ENCODE data around the gene LETM1. TPM values are rescaled to one million over a fixed set of nuclear protein-coding genes. Genes with fewer than 3 reads are reported as not detected.

LETM1 gene
- polyA plus RNA-seq (2013, experiment 1 of 2) = 21.5 TPM
- 21.5 TPM for polyA plus RNA-seq (2013, experiment 2 of 2)

- H3K27me3 ChIP-seq (ENCODE audit: insufficient read depth, low read length) = peaks cover 55% of the 10 kb centered on the region
- peak within 1 kb of the TSS; percentile 86 for H3K4me3 ChIP-seq (ENCODE audit: low read length)
- peaks cover 4% of the 10 kb centered on the region; the same call in 1 of the 2 replicates for H3K4me1 ChIP-seq (ENCODE audit: insufficient read depth, low read length)
- no peaks in the 10 kb centered on the region; the same call in 1 of the 2 replicates for H3K36me3 ChIP-seq (ENCODE audit: insufficient read depth, low read length)
- peak within 1 kb of the TSS; percentile 80 for H3K9ac ChIP-seq (ENCODE audit: low read depth, low read length)
- under 1% methylated on average over 107 of the region's 107 CpGs for WGBS
- no peaks in the 10 kb centered on the region for H3K9me3 ChIP-seq (ENCODE audit: insufficient read depth, low read depth, low read length)
- no peak within 1 kb of the TSS for H3K27ac ChIP-seq (ENCODE audit: low read depth, low read length)
These were observed at the start of gene LETM1 for GRCh38 chr4:1856071-1856942. Gene LETM1 (minus strand): TSS chr4:1856156. CDS start chr4:1855950, 206 bp downstream.

GRCh38 chr4:1904042-1904441, 48.1 kb upstream of the LETM1 start:
- no peak overlapping the region for H3K4me3 ChIP-seq (ENCODE audit: low read length)
- no peaks in the 10 kb centered on the region for H3K27me3 ChIP-seq (ENCODE audit: insufficient read depth, low read length)
- peaks cover 64% of the 10 kb centered on the region for H3K36me3 ChIP-seq (ENCODE audit: insufficient read depth, low read length)
- H3K27ac ChIP-seq (ENCODE audit: low read depth, low read length) = no peak overlapping the region
- 97% methylated on average over 2 of the region's 3 CpGs for WGBS
- no peak overlapping the region for H3K9ac ChIP-seq (ENCODE audit: low read depth, low read length)
- H3K9me3 ChIP-seq (ENCODE audit: insufficient read depth, low read depth, low read length) = no peaks in the 10 kb centered on the region
- H3K4me1 ChIP-seq (ENCODE audit: insufficient read depth, low read length) = no peaks in the 10 kb centered on the region

- H3K4me1 ChIP-seq (ENCODE audit: insufficient read depth, low read length) = no peaks in the 10 kb centered on the region
- H3K27me3 ChIP-seq (ENCODE audit: insufficient read depth, low read length) = no peaks in the 10 kb centered on the region
- H3K36me3 ChIP-seq (ENCODE audit: insufficient read depth, low read length) = peaks cover 57% of the 10 kb centered on the region
- H3K27ac ChIP-seq (ENCODE audit: low read depth, low read length) = no peak overlapping the region
- H3K9me3 ChIP-seq (ENCODE audit: insufficient read depth, low read depth, low read length) = no peaks in the 10 kb centered on the region
- 96% methylated on average over 1 of the region's 1 CpG for WGBS
- H3K4me3 ChIP-seq (ENCODE audit: low read length) = no peak overlapping the region
- H3K9ac ChIP-seq (ENCODE audit: low read depth, low read length) = no peak overlapping the region
These were observed 47.1 kb upstream of the LETM1 start for GRCh38 chr4:1903035-1903434.

GRCh38 chr4:1902243-1902642, 46.3 kb upstream of the LETM1 start:
- no peak overlapping the region for H3K27ac ChIP-seq (ENCODE audit: low read depth, low read length)
- WGBS = 94% methylated on average over 2 of the region's 2 CpGs
- H3K36me3 ChIP-seq (ENCODE audit: insufficient read depth, low read length) = peaks cover 53% of the 10 kb centered on the region
- no peak overlapping the region for H3K9ac ChIP-seq (ENCODE audit: low read depth, low read length)
- no peaks in the 10 kb centered on the region for H3K27me3 ChIP-seq (ENCODE audit: insufficient read depth, low read length)
- no peaks in the 10 kb centered on the region for H3K9me3 ChIP-seq (ENCODE audit: insufficient read depth, low read depth, low read length)
- no peaks in the 10 kb centered on the region for H3K4me1 ChIP-seq (ENCODE audit: insufficient read depth, low read length)
- H3K4me3 ChIP-seq (ENCODE audit: low read length) = no peak overlapping the region

GRCh38 chr4:1901127-1901526, 45.2 kb upstream of the LETM1 start:
- Histone ChIP-seq H3K27me3 (ENCODE audit: insufficient read depth, low read length) (no peaks in the 10 kb centered on the region), H3K36me3 (ENCODE audit: insufficient read depth, low read length) (peaks cover 53% of the 10 kb centered on the region), H3K4me1 (ENCODE audit: insufficient read depth, low read length) (no peaks in the 10 kb centered on the region), H3K9ac (ENCODE audit: low read depth, low read length) (no peak overlapping the region), H3K27ac (ENCODE audit: low read depth, low read length) (no peak overlapping the region), H3K9me3 (ENCODE audit: insufficient read depth, low read depth, low read length) (no peaks in the 10 kb centered on the region), H3K4me3 (ENCODE audit: low read length) (no peak overlapping the region)
- WGBS = 91% methylated on average over 6 of the region's 6 CpGs

- Histone ChIP-seq H3K36me3 (ENCODE audit: insufficient read depth, low read length) (peaks cover 49% of the 10 kb centered on the region), H3K9me3 (ENCODE audit: insufficient read depth, low read depth, low read length) (no peaks in the 10 kb centered on the region), H3K27me3 (ENCODE audit: insufficient read depth, low read length) (no peaks in the 10 kb centered on the region), H3K9ac (ENCODE audit: low read depth, low read length) (no peak overlapping the region), H3K4me3 (ENCODE audit: low read length) (no peak overlapping the region), H3K4me1 (ENCODE audit: insufficient read depth, low read length) (no peaks in the 10 kb centered on the region), H3K27ac (ENCODE audit: low read depth, low read length) (no peak overlapping the region)
- 97% methylated on average over 16 of the region's 16 CpGs for WGBS
These were observed 44.7 kb upstream of the LETM1 start for GRCh38 chr4:1900624-1901023.

GRCh38 chr4:1900087-1900433, 44.1 kb upstream of the LETM1 start:
- Histone ChIP-seq H3K27me3 (ENCODE audit: insufficient read depth, low read length) (no peaks in the 10 kb centered on the region), H3K36me3 (ENCODE audit: insufficient read depth, low read length) (peaks cover 44% of the 10 kb centered on the region), H3K4me1 (ENCODE audit: insufficient read depth, low read length) (no peaks in the 10 kb centered on the region)

GRCh38 chr4:1899149-1900086, 43.5 kb upstream of the LETM1 start:
- Histone ChIP-seq H3K9ac (ENCODE audit: low read depth, low read length) (no peak overlapping the region), H3K4me1 (ENCODE audit: insufficient read depth, low read length) (no peaks in the 10 kb centered on the region), H3K36me3 (ENCODE audit: insufficient read depth, low read length) (peaks cover 39% of the 10 kb centered on the region), H3K9me3 (ENCODE audit: insufficient read depth, low read depth, low read length) (no peaks in the 10 kb centered on the region), H3K27me3 (ENCODE audit: insufficient read depth, low read length) (no peaks in the 10 kb centered on the region), H3K4me3 (ENCODE audit: low read length) (no peak overlapping the region), H3K27ac (ENCODE audit: low read depth, low read length) (no peak overlapping the region)
- WGBS = 39% methylated on average over 15 of the region's 15 CpGs

More at GRCh38 chr4:1900087-1900433, 44.1 kb upstream of the LETM1 start:
- Histone ChIP-seq H3K9me3 (ENCODE audit: insufficient read depth, low read depth, low read length) (no peaks in the 10 kb centered on the region), H3K9ac (ENCODE audit: low read depth, low read length) (no peak overlapping the region), H3K27ac (ENCODE audit: low read depth, low read length) (no peak overlapping the region), H3K4me3 (ENCODE audit: low read length) (no peak overlapping the region)

- no peaks in the 10 kb centered on the region for H3K4me1 ChIP-seq (ENCODE audit: insufficient read depth, low read length)
- peaks cover 34% of the 10 kb centered on the region for H3K36me3 ChIP-seq (ENCODE audit: insufficient read depth, low read length)
- no peak overlapping the region for H3K27ac ChIP-seq (ENCODE audit: low read depth, low read length)
- WGBS = 89% methylated on average over 1 of the region's 1 CpG
- H3K9me3 ChIP-seq (ENCODE audit: insufficient read depth, low read depth, low read length) = no peaks in the 10 kb centered on the region
- no peak overlapping the region for H3K9ac ChIP-seq (ENCODE audit: low read depth, low read length)
- H3K27me3 ChIP-seq (ENCODE audit: insufficient read depth, low read length) = no peaks in the 10 kb centered on the region
- no peak overlapping the region for H3K4me3 ChIP-seq (ENCODE audit: low read length)
These were observed 42.7 kb upstream of the LETM1 start for GRCh38 chr4:1898681-1899080.

GRCh38 chr4:1898007-1898406, 42.1 kb upstream of the LETM1 start:
- H3K36me3 ChIP-seq (ENCODE audit: insufficient read depth, low read length) = peaks cover 32% of the 10 kb centered on the region
- H3K27me3 ChIP-seq (ENCODE audit: insufficient read depth, low read length) = no peaks in the 10 kb centered on the region
- no peak overlapping the region for H3K4me3 ChIP-seq (ENCODE audit: low read length)
- no peak overlapping the region for H3K27ac ChIP-seq (ENCODE audit: low read depth, low read length)
- no peaks in the 10 kb centered on the region for H3K9me3 ChIP-seq (ENCODE audit: insufficient read depth, low read depth, low read length)
- WGBS = 97% methylated on average over 6 of the region's 6 CpGs
- H3K9ac ChIP-seq (ENCODE audit: low read depth, low read length) = no peak overlapping the region
- H3K4me1 ChIP-seq (ENCODE audit: insufficient read depth, low read length) = no peaks in the 10 kb centered on the region

- no peaks in the 10 kb centered on the region for H3K4me1 ChIP-seq (ENCODE audit: insufficient read depth, low read length)
- H3K36me3 ChIP-seq (ENCODE audit: insufficient read depth, low read length) = peaks cover 21% of the 10 kb centered on the region
- 93% methylated on average over 6 of the region's 6 CpGs for WGBS
- H3K9me3 ChIP-seq (ENCODE audit: insufficient read depth, low read depth, low read length) = no peaks in the 10 kb centered on the region
- no peak overlapping the region for H3K4me3 ChIP-seq (ENCODE audit: low read length)
- no peak overlapping the region for H3K27ac ChIP-seq (ENCODE audit: low read depth, low read length)
- no peaks in the 10 kb centered on the region for H3K27me3 ChIP-seq (ENCODE audit: insufficient read depth, low read length)
- no peak overlapping the region for H3K9ac ChIP-seq (ENCODE audit: low read depth, low read length)
These were observed 40.7 kb upstream of the LETM1 start for GRCh38 chr4:1896658-1896991.

All from HUES64 (cell line).